NCI-H748 (cell line): ENCODE data around the gene ALG1.
"Not testable (repeated sequence)": the region's sequence is repeated elsewhere in the genome, so short reads cannot be mapped to it uniquely, and the experiment has no call there.

Experiments
- DNase-seq: peaks from one replicate; lab custom pipeline; 2025; ENCODE audit not compliant: unreplicated experiment; lab: John Stamatoyannopoulos, UW

The ALG1 gene

GRCh38 chr16:5097061-5097469 lies 25.4 kb downstream of the ALG1 start:
- peak; percentile 21 for DNase-seq

GRCh38 chr16:5097470-5098220 lies 26.0 kb downstream of the ALG1 start, which contains the start of gene EEF2KMT:
EEF2KMT (minus strand) TSS chr16:5097795; CDS start chr16:5097739, 56 bp downstream.
- peak; percentile 96 for DNase-seq

DNA sequence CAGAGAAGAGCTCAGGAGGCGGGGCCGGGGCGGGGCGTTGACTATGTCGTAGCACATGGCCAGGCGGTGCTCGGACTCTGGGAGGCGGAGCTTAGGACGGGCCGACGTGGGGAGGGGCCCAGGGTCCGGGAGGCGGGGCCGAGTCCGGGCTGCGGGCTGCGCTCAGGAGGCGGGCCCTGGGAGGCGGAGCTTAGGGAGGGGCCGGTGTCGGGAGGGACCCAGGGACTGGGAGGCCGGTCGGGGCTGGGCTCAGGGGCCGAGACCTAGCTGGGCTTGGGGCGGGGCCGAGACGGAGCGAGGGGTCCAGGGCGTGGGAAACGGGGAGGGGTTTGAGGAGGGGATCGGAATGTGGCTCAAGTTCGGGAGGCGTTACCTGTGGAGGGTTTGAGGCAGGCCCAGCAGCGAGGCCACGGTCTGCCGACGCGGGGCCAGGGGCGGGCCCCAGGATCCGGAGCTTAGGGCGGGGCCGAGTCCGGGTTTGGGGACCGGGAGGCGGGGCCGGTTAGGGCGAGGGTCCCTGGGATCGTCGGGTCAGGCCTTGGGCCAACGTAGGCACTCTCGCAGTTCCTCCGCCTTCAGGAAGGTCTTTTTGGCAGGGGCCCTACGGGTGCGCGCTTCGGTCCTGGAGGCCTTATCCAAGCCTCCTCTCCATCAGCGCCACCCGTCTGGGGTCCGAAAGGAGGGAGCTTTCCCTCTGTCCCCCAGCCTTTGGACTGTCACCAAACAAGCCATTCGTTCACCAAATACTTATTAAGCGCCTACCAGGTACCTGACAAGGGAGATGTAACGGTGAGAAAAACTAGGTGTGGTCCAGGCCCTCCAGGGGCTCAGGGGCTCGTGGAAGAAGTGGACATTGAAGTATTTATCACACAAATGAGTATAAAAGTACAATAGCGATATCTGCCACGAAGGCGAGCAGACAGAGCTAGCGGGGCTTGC lies 26.8 kb downstream of the ALG1 start:
- DNase-seq: peak; percentile 58

DNA sequence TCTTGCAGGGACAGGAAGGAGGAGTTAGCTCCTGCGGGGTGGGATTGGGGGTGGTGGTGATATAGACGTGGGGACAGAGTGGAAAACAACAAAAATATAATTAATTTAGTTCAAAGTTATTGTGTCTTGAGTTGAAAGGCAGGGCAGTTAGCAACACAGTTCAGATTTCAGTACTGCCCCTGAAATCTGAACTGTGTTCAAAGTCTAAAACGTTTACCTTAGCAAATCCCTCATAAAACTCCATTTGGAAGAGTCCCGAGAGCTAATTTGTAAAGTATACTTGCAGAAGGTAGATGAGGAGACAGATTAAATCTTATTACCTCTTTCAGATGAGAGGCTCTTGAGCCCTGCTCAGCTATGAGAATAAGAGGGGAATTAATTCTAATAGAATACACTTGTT lies 27.5 kb downstream of the ALG1 start:
- not testable (repeated sequence) for DNase-seq

- DNase-seq: not testable (repeated sequence)
Observed at GRCh38 chr16:5103296-5104032, 31.8 kb downstream of the ALG1 start.

- not testable (repeated sequence) for DNase-seq
Observed at GRCh38 chr16:5105039-5105438, 33.4 kb downstream of the ALG1 start.

DNA sequence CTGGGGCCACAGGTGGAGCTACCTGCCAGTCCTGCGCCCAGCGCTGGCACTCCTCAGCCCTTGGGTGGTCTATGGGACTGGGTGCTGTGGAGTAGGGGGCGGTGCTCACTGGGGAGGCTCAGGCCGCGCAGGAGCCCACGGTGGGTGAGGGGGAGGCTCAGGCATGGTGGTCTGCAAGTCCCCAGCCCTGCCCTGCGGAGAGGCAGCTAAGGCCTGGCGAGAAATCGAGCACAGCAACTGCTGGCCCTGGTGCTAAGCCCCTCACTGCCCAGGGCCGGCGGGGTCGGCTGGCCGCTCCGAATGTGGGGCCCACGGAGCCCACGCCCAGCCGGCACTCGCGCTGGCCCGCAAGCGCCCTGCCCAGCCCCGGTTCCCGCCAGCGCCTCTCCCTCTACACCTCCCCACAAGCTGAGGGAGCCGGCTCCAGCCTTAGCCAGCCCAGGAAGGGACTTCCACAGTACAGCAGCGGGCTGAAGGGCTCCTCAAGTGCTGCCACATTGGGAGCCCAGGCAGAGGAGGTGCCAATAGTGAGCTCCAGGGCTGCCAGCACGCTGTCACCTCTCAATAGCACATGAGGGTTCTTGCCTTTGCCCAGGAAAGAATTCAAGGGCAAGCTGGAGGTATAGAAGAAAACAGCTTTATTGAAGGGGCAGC lies 37.0 kb downstream of the ALG1 start:
- no peak for DNase-seq

DNA sequence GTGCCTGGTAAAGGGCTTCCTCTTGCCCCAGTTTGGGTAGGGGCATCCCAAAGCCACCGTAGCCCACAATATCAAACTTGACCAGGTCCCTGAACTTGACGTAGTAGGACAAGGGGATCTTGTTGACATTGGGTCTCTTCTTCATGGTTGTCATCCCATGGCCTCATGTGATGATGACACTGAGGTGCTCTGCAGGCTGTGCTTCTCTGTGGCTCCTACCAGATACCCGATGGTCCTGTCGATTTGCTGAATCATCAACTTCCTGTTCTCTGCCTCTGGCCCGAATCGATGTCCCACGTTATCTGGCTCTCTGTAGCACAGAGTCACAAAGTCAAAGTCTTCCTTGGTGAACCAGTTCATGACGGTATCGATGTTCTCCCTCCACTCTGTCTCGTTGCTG lies 39.3 kb downstream of the ALG1 start:
- not testable (repeated sequence) for DNase-seq

DNA sequence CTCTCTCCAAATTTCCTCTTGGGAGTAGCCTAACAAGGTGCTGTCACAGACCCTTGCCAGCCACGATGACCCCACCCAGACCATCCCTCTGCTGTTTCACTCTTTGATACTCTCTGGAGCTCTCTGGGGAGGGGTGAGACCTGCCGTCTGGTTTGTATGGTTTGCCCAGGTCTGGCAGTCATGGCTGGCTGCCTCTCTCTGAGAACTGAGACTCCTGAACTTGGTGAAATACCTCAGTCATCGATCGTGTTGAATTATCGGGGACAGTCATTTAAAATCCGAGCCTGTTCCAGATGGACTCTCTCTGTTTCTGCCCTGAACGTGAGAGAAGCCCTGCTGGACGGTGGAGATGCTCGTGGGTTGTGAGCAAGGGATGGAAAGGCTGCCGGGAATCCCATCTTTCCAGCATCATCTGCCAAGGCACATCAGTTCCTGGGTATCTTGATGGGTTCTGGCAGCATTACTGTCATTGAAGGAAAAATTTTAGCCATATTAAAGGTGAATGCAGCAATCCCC lies 45.2 kb downstream of the ALG1 start:
- not testable (repeated sequence) for DNase-seq

- peak; percentile 81 for DNase-seq
Observed at GRCh38 chr16:5117300-5118087, 45.9 kb downstream of the ALG1 start.

DNA sequence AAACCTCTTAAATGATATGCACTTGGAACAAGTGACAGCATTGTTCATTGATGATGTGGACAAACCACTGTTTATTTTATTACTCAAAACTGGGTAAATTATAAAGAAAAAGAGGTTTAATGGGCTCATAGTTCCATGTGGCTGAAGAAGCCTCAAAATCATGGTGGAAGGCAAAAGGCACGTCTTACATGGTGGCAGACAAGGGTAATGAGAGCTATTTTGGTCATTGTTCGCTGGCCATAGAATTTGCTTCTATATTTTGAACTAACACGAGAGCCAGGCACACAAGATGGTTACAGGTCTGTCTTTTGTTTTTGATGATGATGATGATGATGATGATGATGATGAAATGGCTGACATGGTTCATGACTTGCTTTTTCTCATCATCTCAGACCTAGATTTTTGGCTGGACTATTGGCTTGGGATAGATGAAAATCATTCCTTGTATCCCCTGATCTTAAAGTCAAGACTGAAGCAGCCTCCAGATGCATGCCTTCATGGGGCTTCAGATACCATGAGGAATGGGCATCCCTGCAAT lies 59.9 kb downstream of the ALG1 start:
- DNase-seq: not testable (repeated sequence)

DNA sequence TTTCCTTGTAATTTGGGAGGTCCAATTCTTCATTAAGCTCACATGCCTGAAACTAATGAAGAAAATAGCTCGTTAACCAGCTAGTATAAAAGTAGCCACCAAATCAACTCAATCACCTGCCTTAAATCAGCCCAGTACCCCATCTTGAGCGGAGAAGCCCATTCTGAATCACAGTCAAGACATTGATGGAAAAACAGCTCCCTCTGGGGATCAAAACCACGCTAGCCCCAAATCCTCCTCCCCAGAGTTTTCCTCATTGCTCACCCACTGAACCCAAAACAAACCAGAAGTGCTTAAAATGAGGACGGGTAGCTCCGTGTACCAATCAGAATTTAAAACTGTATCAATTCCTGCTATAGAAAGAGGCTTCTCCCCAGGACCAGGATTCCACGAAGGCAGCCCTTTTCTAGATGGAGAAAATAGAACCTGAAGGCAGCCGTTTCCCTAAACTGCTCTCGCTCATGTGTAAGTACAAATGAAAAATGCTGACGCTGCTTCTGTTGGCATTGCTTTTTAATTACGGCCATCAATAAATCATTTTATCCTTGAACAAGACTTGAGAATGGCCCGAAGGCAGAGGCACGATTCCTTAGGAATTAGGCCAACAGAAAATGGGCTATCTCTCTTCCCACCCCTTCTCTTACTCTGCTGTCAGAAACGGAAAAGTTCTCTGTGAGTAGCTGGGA lies 61.4 kb downstream of the ALG1 start:
- not testable (repeated sequence) for DNase-seq

- DNase-seq: not testable (repeated sequence)
Observed at GRCh38 chr16:5134739-5135452, 63.3 kb downstream of the ALG1 start.
